Fibroblast of peridontal ligament (primary cell): ENCODE data around the gene CHKA.

Experiments used
- DNase-seq: peaks from one replicate; pipeline ENCODE4 v3.0.0-alpha.2; 2010; ENCODE audit errors: extremely low read depth

The CHKA gene

DNA sequence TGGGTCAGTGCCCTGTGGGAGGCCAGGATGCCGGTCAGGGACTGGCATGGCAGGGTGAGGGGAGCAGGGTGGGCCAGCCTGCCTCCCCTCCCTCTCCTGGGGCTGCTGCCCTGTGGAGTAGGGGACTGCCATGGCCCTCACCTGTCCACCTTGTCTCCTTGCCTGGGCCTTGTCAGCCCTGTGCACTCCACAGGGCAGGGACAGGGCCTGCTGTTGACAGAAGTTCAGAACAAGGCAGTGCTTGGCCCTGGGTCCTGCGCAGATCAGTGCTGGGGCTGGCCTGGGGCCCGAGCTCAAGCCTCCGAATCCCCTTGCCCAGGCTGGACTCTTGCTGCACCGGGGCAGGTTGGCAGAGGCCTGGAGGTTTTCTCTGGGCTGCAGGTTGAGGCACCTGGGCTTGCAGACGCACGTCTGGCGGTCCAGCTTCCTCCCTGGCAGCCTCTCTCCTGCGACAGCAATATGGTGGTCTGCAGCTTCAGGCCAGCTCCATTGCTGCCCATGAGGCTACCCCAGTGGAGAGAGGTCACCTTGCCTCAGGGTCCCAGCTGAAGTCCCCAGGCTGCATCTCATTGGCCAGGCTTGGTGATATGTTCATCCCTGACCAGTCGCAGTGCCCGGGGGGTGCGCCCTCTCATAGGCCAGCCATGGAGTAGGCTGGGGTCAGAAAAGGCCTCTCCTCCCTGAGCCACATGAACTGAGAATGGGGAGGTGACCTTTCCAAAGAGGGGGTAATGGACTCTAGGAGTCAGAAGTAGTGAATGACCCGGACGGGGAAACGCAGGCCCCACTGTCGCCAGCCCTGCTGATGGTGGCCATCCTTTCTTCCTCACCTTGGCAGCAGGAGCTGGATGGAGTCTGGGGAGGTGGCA lies 21.5 kb upstream of the CHKA start:
- DNase-seq: no peak

DNA sequence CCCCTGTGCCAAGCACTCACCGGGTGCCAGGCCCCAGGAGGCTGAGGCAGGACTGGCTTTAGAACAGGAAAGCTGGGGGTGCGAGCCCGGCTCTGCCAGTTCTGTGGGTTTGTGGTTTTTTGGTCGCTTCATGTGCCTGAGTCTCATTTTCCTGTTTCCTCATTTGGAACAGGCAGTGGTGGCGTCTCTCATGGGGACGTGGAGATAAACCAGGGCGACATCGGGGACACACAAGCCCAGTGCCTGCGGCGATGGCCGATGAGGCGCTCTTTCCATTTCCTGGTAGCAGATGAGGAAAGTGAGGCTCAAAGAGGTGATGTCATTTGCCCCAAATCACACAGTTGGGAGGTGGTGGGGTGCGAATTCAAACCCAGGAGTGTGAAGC lies 20.8 kb upstream of the CHKA start:
- DNase-seq: no peak

DNA sequence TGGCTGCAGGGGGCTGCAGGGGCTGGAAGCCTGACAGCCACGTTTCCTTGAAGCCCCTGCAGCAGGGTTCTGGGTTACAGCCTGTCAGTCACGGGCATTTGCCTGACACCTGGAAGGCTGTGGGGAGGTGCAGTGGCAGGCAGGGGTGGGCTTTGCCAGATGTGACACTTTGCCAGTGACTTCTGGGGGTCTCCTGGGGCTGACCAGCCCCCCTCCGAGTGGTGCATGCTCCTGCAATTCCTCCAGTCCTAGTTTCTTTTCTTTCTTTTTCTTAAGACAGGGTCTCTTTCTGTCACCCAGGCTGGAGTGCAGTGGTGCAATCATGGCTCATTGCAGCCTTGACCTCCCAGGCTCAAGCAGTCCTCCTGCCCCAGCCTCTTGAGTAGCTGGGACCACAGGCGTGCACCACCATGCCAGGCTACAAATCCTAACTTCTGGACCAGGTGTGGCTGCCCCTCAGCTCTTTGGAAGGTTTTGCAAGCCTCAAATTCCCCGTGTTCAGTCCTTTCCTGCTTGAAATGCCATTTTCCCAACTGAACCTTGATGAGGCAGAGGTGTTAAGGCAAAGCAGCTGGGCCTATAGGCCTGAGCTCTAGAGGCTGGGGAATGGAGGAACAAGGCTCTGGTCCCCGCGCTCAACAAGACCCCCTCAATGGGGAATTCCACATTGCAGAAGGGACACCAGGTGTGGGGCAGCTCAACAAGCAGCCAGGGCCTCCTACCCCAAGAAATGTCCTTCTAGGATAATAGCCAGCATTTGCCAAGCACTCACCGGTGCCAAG lies 20.2 kb upstream of the CHKA start:
- no peak for DNase-seq

DNA sequence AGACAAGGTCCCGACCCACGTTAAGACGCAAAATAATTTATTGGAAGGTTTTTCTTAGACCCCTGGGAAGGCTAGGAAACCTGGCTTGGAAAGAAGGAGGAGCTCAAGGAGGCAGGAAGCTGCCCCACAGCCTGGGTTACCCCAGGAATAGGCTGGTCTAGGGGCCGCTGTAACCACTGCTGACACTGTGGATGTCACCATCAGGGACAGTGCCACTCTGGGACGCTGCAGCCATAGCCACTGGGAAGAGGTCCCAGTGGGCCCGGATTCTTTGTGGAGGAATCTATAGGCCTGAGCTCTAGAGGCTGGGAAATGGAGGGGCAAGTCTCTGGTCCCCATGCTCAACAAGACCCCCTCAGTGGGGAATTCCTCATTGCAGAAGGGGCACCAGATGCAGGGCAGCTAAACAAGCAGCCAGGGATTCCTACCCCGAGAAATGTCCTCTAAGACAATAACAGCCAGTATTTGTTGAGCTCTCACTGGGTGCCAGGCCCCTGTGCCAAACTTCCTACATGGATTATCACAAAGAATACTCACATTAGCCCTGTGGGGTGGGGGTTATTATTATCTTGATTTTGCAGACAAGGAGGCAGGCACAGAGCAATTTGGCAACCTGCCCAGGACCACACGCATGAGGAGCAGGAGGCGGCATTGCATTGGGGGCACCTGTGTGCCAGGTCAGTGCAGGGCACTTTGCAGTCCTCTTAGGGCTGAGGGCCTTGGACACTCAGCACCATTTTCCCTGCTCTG lies 19.5 kb upstream of the CHKA start:
- no peak for DNase-seq

DNA sequence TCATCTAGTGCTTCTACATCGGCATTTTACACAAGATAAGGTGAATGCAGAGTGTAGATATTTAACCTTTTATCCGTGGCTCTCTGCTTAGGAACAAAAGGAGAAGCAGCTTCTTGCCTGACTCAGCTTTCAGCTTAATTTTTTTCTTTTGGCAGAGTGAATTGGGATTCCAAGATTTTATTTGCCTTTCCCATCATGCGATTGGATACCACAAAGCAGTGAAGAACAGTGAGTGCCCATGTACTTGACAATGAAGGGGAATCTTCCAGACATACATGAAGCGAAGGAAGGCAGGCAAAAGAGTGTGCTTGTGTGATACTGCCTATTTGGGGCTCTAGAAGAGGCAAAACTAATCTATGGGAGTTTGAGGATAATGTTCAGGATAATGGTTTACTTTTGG lies 17.0 kb upstream of the CHKA start:
- DNase-seq: no peak

DNA sequence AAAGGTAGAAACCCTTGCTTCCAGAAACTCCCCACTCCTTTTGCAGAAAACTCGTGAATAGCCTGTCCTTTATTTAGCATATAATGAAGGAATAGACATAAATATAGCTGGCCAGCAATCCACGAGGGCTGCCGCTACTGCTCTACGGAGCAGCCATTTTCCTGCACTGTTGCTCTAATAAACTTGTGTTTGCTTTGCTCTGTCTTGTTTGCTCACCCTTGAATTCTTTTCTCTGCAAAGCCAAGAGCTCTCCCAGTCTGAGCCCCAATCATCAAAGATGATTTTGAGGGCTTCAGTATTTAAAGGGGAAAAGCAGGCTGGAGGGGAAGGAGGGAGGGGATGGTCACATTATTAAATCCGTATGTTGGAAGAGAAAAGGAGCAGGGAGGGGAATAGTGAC lies 16.6 kb upstream of the CHKA start:
- DNase-seq: no peak

DNA sequence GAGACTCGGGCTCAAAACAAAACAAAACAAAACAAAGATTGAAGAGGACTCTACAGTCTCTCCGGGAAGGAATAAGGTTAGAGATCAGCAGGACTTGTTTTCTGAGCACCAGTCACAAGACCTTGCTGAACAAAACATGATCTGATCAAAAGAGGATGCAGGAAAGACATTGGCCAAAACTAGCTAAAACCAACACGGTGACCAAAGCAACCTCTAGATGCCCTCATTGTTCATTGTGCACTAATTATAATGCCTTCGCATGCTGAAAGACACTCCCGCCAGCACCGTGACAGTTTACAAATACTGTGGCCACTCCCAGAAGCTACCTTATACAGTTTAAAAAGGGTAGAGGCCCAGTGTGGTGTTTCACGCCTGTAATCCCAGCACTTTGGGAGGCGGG lies 15.7 kb upstream of the CHKA start:
- DNase-seq: no peak

DNA sequence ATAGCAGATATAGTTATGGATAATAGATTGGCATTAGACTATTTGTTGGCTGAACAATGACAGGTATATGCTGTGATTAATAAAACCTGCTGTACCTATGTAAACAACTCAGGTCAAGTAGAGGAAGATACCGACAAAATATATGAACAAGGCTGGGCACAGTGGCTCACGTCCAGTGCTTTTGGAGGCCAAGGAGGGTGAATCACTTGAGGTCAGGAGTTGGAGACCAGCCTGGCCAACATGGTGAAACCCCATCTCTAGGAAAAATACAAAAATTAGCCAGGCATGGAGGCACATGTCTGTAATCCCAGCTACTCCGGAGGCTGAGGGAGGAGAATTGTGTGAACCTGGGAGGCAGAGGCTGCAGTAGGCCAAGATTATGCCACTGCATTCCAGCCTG lies 14.0 kb upstream of the CHKA start:
- DNase-seq: no peak

DNA sequence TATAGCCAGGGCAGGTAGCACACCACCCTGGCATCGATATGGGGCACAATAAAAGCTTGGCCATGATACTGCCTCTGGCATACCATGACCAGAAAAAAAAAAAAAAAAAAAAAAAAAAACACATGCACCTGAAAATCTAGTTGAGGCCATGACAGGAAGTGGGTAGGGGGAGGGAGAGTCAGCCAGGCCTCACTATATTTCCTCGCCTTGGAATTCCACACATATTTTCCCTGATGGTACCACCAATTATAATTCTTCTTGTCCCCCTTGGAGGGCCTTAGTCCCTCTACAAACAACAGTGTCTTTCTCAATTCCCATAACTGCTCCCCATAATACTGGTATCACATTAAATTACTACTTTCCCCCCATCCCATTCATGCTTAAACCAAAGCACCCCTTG lies 12.6 kb upstream of the CHKA start:
- no peak for DNase-seq

DNA sequence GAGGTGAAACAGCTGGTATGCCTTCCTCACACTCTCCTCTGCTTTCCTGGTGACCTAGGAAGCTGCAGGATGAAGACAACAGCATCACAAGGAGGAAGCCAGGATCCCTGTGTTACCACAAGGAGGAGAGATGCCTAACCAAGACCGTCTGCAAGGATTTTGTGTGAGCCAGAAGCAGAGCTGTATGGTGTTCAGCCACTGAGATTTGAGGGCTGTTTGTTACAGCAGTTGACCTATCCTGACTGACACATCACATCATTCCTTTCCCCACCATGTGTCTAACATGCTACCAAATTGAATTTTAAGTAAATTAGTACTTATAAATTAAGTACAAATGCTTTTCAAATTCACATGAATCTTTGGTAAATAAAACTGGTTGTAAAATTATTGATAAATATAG lies 8.9 kb upstream of the CHKA start:
- no peak for DNase-seq

DNA sequence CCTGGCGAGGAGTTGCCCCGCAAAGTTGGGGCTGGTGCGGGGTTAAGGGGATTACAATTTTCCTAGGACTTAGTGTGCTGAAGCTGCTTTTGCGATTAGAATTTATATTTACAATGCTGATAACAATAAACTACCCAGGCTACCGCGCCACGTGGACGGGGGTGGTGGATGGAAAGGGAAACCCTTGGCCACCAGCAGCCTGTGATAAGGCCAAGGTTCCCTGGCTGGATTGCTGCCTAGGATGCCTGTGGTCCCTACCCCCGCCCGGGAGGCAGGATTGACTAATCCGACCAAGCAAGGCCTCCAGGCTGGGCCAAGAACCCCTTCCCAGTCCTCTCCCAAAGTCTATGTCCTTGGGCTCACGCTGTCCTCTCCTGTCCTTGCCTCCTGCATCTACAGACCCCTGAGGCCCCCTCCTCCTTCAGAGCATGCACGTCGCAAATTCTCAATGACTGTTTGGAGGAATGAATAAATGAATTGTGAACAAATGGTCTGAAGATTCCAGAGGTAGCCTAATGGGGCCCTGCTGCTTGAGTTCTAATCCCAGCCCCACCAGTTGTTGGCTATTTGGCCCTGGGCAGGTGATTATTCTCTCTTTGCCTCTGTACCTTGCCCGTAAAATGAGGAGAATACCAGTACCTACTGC lies 7.6 kb upstream of the CHKA start:
- peak; percentile 70 for DNase-seq

DNA sequence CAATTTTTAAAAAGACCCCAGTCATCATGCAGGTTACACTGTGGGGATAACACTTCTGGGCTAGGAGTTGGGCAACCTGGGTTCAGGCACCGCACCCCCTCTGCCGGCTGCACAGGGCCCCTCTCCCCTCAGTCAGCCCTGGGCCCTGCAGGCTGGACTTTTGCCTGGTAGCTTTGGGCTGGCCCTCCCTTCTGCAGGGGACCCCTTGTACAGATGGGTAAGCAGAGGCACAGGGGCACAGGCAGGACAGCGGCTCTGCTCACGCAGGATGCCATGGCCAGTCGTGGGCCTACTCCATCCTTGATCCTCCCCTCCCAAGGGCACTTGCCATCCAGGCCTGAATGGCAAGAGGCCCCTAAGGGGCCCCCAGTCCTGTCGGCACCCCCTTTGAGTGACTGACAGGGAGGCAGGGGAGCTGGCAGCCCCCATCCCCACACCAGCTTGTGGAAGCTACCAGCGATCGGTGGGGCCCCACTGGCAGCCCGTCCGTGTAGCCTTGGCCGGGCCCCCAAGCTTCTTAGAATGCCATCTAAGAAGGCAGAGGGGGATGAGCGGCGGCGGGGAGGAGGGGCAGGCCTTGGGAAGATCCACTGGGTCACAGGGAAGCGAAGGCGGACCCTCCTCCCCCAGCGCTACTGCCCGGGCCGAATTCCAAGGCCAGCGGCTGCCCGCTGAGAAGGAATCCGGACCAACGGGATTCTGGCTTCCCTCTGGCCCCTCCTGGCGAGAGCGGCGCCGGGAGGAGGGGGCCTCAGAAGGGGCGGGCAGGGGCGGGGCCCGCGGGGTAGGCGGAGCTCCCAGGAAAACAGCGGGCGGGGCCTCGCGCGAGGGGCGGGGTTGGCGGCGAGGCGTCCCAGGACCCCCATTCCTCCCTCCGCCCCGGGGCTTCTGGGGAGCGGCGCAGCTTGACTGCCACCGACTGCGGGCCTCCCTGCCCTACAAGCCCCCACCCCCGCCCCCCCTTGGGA lies 6.8 kb upstream of the CHKA start:
- peak; percentile 65 for DNase-seq

DNA sequence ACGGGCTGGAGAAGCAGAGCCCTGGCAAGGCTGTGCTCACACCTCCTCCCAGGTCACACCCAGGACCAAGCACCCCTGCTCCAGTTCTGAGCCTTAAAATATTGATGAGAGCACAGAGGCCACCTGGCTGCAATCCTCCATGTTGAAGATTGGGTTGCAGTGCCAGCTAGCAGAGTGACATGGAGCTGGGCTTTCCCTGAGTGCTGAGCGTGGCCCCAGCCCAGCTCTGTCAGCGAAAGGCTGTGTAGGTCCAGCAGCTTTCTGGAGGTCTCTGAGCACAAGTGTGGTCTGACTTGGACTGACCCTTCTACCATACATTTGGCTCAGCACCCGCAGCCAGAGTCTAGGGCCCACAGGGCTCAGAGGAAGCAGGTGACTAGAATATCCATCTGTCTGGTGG lies 4.0 kb upstream of the CHKA start:
- DNase-seq: no peak

DNA sequence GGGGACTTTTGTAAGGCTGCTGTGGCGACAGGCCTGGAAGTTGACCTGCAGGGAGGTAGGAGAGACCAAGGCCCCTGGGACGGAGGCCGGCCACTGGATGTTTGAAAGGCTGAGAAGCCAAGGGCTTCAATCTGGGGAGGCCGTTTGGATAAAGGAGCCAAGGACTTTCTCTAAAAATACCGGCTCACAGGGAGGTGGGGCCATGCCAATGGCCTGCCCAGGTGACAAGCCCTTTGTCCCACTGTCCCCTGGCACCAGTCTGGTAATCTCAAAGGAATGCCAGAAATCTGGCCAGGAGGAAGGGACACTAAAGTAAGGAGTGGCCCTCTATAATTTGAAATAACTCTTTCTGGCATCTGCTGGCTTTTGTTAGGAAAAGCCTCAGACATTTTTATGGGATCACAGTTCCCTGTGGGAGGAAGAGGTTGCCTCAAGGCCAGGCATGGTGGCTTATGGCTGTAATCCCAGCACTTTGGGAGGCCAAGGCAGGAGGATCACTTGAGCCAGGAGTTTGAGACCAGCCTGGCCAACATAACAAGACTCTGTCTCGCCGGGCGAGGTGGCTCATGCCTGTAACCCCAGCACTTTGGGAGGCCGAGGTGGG lies 1.9 kb upstream of the CHKA start:
- no peak for DNase-seq

DNA sequence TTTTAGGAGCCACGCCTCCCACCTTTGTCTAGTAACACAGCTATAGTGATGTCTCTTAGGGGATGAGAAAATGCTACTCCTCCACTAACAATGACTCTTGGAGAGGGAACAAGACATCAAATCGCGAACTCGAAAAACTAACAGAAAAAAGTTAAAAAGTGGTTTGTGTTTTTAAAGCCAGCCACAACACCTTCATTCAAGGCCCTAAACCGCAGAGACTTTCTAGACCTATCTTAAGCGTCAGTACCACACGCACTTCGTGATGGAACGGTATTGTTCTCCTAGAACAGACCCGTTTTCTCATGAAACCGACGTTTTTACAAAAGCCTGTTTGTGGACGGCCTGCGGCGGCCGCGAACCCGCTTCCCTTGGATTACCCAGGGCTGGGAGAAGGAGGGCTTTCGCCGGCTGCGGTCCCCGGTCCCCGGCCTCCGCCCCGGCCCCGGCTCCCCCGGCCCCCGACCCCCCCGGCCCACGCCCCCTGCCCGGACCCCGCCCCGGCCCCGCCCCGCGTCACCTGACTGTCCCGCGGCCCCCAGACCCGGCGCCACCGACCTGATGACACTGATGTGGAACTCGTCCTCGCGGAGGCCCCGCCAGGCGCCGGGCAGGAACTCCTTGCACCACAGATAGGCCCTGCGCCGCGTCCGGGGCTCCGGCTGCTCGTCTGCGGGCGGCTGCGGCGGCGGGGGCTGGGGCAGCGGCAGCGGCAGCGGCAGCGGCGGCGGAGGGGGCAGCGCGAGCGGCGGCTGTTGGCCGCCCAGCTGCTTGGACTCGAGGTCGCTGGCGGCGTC lies 718 bp downstream of the CHKA start:
- peak; percentile 32 for DNase-seq

DNA sequence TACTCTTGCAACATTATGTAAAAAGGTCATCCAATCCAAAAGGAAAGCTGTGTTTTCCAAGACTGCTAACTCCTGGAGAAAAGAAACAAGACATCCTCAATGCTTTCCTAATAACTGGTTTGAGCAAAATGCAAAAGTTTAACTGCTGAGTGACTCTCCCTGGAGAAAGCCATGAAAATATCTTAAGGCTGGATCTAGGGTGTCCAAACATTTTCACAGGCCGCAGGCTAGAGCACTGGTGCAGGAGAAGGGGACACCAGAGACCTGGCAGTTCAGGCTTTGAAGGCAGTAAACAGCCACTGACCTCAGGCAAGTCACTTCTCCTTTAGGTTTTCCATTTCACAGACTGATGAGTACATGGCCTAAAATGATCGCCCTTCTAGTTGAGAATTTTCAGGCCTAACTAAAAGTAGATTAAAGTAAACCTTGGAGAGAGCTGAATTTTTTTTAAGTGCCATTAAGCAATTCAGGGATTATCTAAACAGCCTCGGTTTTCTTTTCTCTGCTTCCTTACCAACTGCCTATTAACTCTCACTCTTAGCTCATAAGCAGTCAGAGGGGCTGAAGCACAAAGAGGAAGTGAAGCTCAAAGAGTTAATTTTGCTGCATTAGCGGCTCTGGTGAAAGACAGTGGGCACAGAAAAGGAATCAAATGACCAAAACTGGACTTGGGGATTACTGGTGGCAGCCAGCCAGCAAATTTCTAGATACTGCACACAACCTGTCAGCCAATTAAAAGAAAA lies 2.3 kb downstream of the CHKA start:
- peak; percentile 47 for DNase-seq

DNA sequence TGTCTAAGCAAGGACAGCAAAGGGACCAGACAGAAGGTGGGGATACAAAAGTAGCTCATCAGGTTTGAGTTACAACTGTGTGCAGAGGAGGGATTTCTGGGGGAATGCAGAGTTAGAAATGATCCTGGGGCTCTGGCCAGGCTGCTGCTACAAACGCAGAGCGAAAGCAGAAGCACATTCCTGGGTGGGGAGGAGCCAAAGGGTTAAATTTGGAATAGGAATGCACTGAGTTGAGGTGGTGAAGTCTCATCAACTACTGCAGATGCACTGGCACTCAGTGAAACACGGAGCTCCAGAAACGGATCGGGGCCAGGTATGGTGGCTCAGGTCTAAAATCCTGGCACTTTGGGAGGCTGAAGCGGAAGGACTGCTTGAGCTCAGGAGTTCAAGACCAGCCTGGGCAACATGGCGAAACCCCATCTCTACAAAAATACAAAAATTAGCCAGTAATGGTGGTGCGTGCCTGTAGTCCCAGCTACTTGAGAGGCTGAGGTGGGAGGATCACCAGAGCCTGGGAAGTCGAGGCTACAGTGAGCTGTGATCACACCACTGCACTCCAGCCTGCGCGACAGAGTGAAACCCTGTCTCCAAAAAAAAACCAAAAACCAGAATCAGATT lies 3.2 kb downstream of the CHKA start:
- no peak for DNase-seq

DNA sequence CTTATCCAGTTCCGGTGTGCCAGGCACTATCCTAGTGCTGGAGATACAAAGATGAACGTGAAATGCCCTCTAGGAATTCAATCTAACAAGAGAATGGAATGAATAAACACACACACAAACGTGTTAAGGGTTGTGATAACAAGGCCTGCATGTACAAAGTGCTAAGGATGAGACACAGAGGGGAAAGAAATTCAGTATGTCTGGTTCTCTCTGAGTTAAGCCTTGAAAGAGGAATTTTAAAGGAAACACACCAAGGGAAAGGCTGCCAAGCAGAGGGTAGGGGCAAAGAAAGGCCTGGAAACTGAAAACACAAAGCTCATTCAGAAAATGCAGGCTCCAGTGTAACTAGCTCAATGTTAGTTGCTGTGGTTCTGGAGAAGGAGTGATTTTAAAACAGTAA lies 4.2 kb downstream of the CHKA start:
- no peak for DNase-seq
